OCI-LY1 (cell line): ENCODE data around the gene CDK9.

Source experiments
- H2AFZ ChIP-seq: fragments of 200-600 bp; sonication (generic), shearing (Covaris generic); 2 replicates; pipeline ENCODE4 v1.6.0; 2014; ENCODE audit warnings: antibody characterized with exemption, mild to moderate bottlenecking, low read length
- H3F3A ChIP-seq: fragments of 200-600 bp; sonication (generic), shearing (Covaris generic); 2 replicates; pipeline ENCODE4 v1.6.0; 2014; ENCODE audit warnings: mild to moderate bottlenecking, antibody characterized with exemption, low read length, moderate library complexity; ENCODE audit not compliant: insufficient read depth
- H3K27ac ChIP-seq: fragments of 200-600 bp; sonication (generic); 2 replicates; pipeline ENCODE4 v1.5.1; 2014; ENCODE audit warnings: low read length, mixed run types, mild to moderate bottlenecking, low read depth; ENCODE audit not compliant: poor library complexity, severe bottlenecking
- H3K27me3 ChIP-seq: fragments of 200-600 bp; sonication (generic); 2 replicates; pipeline ENCODE4 v1.6.0; 2014; ENCODE audit warnings: antibody characterized with exemption, mild to moderate bottlenecking, low read length, moderate library complexity; ENCODE audit not compliant: insufficient read depth
- H3K36me3 ChIP-seq: fragments of 200-600 bp; sonication (generic); 2 replicates; pipeline ENCODE4 v1.6.1; 2014; ENCODE audit warnings: mild to moderate bottlenecking, antibody characterized with exemption, low read length, moderate library complexity, mixed read lengths; ENCODE audit not compliant: insufficient read depth
- H3K4me1 ChIP-seq: fragments of 200-600 bp; sonication (generic); 2 replicates; pipeline ENCODE4 v1.5.1; 2014; ENCODE audit warnings: mild to moderate bottlenecking, low read length, moderate library complexity; ENCODE audit not compliant: insufficient read depth, severe bottlenecking
- H3K4me2 ChIP-seq: fragments of 200-600 bp; sonication (generic), shearing (Covaris generic); 2 replicates; pipeline ENCODE4 v1.6.1; 2014; ENCODE audit warnings: low read length
- H3K4me3 ChIP-seq: fragments of 200-600 bp; sonication (generic); 2 replicates; pipeline ENCODE4 v1.5.1; 2014; ENCODE audit warnings: low read length, low read depth, mild to moderate bottlenecking, mixed read lengths; ENCODE audit not compliant: poor library complexity, severe bottlenecking
- H3K79me2 ChIP-seq: fragments of 200-600 bp; shearing (Covaris generic); 2 replicates; pipeline ENCODE4 v1.6.1; 2016; ENCODE audit warnings: mixed run types, low read length, mixed read lengths; ENCODE audit not compliant: insufficient read depth
- H3K9ac ChIP-seq: fragments of 200-600 bp; sonication (generic), shearing (Covaris generic); 2 replicates; pipeline ENCODE4 v1.6.1; 2014; ENCODE audit warnings: mild to moderate bottlenecking, low read length, mixed read lengths
- H3K9me2 ChIP-seq: fragments of 200-600 bp; sonication (generic), shearing (Covaris generic); 2 replicates; pipeline ENCODE4 v1.6.1; 2014; ENCODE audit warnings: low read depth, mild to moderate bottlenecking, low read length, mixed read lengths
- H3K9me3 ChIP-seq: fragments of 200-600 bp; shearing (Covaris generic); 2 replicates; pipeline ENCODE4 v1.6.1; 2014; ENCODE audit warnings: low read length, mixed read lengths
- H4K20me1 ChIP-seq: fragments of 200-600 bp; sonication (generic), shearing (Covaris generic); 2 replicates; pipeline ENCODE4 v1.6.0; 2016; ENCODE audit warnings: mild to moderate bottlenecking, low read length; ENCODE audit not compliant: insufficient read depth
- CTCF ChIP-seq: fragments of 200-600 bp; sonication (generic), shearing (Covaris generic); IDR thresholded peaks from 2 replicates; pipeline ENCODE4 v1.5.1; 2017; ENCODE audit warnings: mild to moderate bottlenecking, antibody characterized with exemption, low read length, moderate library complexity, mixed read lengths
- EZH2 ChIP-seq: fragments of 200-600 bp; sonication (generic), shearing (Covaris generic); IDR thresholded peaks from 2 replicates; pipeline ENCODE4 v1.8.0; 2017; ENCODE audit warnings: borderline replicate concordance, mixed run types, mild to moderate bottlenecking, antibody characterized with exemption, low read length, moderate library complexity, mixed read lengths

CDK9 gene

GRCh38 chr9:127818574-127818973, 32.7 kb downstream of the CDK9 start:
- Histone ChIP-seq H3K9ac (no peak overlapping the region), H3K9me3 (no peaks in the 10 kb centered on the region), H3F3A (no peaks in the 10 kb centered on the region), H3K36me3 (peaks cover 11% of the 10 kb centered on the region), H3K27ac (no peak overlapping the region), H3K4me1 (no peaks in the 10 kb centered on the region), H3K27me3 (no peaks in the 10 kb centered on the region), H3K4me3 (no peak overlapping the region), H2AFZ (no peak overlapping the region), H3K9me2 (no peaks in the 10 kb centered on the region), H3K79me2 (no peaks in the 10 kb centered on the region), H3K4me2 (no peak overlapping the region), H4K20me1 (no peaks in the 10 kb centered on the region)
- TF ChIP-seq EZH2 = no peak
- TF ChIP-seq CTCF = no peak

DNA sequence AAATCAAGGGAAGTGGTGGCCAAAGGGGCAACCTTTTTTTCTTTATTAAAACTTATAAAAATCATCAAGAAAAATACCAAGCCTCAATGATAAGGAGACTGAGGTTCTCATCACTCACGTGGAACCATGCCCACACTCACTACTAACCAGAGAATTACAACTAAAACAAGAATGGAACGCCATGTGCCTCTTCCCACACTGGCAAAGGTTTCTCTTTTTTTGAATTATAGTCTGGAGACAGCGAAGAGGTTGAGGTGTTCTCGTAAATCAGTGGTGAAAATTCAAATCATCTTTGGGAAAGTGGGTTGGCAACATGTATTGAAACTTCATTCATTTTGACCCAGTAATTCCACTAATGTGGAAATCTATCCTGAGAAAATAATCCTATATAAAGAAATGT, 36.3 kb downstream of the CDK9 start:
- H3K9ac ChIP-seq = no peak overlapping the region
- H3F3A ChIP-seq = no peaks in the 10 kb centered on the region
- no peaks in the 10 kb centered on the region for H3K27me3 ChIP-seq
- H3K4me3 ChIP-seq = no peak overlapping the region
- no peaks in the 10 kb centered on the region for H3K9me2 ChIP-seq
- H4K20me1 ChIP-seq = no peaks in the 10 kb centered on the region
- no peak overlapping the region for H2AFZ ChIP-seq
- H3K79me2 ChIP-seq = no peaks in the 10 kb centered on the region
- no peak overlapping the region for H3K27ac ChIP-seq
- H3K4me1 ChIP-seq = no peaks in the 10 kb centered on the region
- no peaks in the 10 kb centered on the region for H3K9me3 ChIP-seq
- no peak for TF ChIP-seq CTCF
- TF ChIP-seq EZH2 = no peak
- no peaks in the 10 kb centered on the region; the same call in 1 of the 2 replicates for H3K36me3 ChIP-seq
- no peak overlapping the region for H3K4me2 ChIP-seq

DNA sequence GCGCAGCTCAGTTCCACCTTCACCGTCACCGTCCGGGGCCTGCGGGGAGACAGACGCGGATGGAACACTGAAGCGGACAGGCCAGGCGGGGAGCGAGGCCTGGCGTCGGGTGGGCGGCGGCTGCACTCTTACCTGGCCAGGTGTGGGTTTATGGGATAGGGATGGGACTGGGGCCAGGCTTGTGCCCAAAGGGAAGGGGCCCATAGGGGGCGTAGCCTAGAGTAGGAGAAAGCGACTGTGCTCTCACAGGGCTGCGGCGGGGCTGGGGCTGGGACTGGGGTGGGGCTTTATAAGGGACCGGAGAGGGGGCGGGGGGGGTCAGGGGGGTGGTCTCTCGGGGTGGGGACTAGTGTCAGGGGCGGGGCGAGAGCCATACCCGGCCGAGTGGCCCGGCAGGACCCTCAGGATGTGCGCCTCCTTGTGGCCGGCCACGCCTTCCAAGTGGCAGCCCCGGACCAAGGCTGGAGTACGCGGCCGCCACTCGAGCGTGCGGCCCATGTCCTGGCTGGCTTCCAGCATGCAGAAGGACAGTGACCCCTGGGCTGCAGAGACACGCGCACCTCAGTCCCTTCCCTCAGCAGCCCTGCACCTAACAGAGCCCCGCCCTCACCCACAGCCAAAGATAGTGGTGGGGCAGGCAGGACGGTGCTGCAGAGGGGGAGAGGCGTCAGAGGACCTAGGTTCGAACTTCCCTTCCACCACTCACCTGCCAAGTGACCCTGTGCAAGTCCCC, 39.7 kb downstream of the CDK9 start:
- H3K36me3 ChIP-seq = no peaks in the 10 kb centered on the region
- H3K4me2 ChIP-seq = peak overlapping the region; percentile 33; the same call in 1 of the 2 replicates
- no peak overlapping the region for H3K9ac ChIP-seq

More for the DNA sequence above, 39.7 kb downstream of the CDK9 start:
- Histone ChIP-seq H3K4me3 (no peak overlapping the region), H2AFZ (no peak overlapping the region), H3K9me3 (no peaks in the 10 kb centered on the region), H3K79me2 (no peaks in the 10 kb centered on the region), H3K27ac (no peak overlapping the region), H4K20me1 (no peaks in the 10 kb centered on the region), H3K9me2 (no peaks in the 10 kb centered on the region), H3K4me1 (no peaks in the 10 kb centered on the region), H3K27me3 (no peaks in the 10 kb centered on the region), H3F3A (no peaks in the 10 kb centered on the region)
- peak; percentile 51 for TF ChIP-seq CTCF
- no peak for TF ChIP-seq EZH2
